ENCODE data around the gene MRTFA.
"Not testable (repeated sequence)": the region's sequence is repeated elsewhere in the genome, so short reads cannot be mapped to it uniquely, and the experiment has no call there.

MRTFA gene

DNA sequence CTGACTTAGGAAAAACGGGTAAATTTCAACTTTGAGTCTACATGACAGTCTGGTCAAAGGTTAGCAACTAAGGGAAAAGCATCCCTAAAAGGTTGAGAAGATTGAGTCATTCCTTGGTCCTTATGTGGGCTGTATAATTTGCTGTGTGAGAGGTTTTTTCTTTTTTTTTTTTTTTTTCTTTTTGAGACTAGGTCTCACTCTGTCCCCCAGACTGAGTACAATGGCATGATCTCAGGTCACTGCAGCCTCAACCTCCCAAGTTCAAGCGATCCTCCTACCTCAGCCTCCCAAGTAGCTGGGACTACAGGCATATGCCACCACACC lies 101.4 kb downstream of the MRTFA start:
- DNase-seq (ENCODE audit: low spot score) = no peak
- TF ChIP-seq, protein P1, sequence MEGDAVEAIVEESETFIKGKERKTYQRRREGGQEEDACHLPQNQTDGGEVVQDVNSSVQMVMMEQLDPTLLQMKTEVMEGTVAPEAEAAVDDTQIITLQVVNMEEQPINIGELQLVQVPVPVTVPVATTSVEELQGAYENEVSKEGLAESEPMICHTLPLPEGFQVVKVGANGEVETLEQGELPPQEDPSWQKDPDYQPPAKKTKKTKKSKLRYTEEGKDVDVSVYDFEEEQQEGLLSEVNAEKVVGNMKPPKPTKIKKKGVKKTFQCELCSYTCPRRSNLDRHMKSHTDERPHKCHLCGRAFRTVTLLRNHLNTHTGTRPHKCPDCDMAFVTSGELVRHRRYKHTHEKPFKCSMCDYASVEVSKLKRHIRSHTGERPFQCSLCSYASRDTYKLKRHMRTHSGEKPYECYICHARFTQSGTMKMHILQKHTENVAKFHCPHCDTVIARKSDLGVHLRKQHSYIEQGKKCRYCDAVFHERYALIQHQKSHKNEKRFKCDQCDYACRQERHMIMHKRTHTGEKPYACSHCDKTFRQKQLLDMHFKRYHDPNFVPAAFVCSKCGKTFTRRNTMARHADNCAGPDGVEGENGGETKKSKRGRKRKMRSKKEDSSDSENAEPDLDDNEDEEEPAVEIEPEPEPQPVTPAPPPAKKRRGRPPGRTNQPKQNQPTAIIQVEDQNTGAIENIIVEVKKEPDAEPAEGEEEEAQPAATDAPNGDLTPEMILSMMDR (IDR thresholded peaks at IDR 0.05; ENCODE audit: extremely low read depth, missing control alignments) = no peak

DNA sequence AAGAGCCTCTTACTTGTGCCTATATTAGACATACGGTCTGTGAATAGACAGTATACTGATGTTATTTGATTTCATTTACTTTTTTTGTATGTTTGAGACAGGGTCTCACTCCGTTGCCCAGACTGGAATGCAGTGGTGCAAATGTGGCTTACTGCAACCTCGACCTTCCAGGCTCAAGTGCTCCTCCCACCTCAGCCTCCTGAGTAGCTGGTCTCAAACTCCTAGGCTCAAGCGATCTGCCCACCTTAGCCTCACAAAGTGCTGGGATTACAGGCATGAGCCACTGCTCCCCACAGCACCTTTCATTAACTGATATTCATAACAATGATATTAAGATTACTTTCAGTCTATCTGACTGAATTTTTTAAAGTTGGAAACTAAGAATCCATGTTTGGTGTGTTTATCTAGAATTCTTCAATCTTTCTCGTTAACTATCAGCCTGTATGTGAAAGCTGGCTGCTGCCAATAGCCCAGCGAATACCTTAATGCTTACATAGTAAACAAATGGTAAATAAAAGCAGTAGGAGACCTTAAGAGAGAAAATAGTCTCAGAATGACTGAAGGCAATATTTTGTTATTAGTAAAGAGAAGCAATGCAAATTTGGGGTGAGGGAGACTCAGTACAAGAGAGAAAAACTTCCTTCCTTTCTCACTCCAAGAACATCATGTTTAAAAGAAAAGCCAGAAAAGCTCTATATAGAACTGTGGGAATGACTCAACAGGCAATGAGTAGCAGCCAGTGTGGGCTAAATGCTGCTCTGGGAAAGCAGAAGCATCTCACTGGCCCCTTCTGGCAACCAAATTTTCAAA lies 101.9 kb downstream of the MRTFA start:
- DNase-seq (ENCODE audit: low spot score) = peak; percentile 46

DNA sequence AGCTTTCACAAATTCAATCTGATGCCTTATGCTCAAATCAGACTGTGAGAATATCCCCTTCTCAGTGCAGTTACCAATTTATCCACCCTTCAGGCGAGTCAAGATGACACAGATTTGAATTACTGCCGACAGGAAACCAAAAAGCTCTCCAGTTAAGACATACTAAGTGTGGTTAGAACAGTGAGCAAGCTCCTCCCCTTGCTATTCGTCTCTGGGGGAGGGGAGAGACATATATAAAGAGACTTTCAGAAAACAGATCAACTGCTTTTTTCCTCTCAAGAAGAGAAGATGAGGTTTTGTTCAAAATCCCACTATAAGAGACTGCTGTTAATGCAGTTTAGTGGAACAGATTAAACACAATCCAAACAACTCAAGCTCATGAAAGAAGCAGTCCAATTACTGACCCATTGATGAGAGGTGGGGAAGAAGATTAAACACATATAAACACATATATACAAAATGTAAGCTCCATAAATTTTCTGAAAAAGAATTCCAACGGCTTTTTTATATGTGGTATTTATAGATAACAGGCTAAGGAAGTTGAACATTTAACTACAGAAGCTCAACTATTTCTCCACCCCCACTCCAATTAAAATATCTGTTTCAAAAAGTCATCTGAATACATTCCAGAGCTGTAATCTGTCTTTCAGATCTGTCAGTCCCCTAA lies 102.7 kb downstream of the MRTFA start:
- TF ChIP-seq, protein P1 (IDR thresholded peaks at IDR 0.05; ENCODE audit: extremely low read depth, missing control alignments) = no peak
- peak; percentile 81 for DNase-seq (ENCODE audit: low spot score)

More for the DNA sequence above, 101.9 kb downstream of the MRTFA start:
- TF ChIP-seq, protein P1 (IDR thresholded peaks at IDR 0.05; ENCODE audit: extremely low read depth, missing control alignments) = no peak

DNA sequence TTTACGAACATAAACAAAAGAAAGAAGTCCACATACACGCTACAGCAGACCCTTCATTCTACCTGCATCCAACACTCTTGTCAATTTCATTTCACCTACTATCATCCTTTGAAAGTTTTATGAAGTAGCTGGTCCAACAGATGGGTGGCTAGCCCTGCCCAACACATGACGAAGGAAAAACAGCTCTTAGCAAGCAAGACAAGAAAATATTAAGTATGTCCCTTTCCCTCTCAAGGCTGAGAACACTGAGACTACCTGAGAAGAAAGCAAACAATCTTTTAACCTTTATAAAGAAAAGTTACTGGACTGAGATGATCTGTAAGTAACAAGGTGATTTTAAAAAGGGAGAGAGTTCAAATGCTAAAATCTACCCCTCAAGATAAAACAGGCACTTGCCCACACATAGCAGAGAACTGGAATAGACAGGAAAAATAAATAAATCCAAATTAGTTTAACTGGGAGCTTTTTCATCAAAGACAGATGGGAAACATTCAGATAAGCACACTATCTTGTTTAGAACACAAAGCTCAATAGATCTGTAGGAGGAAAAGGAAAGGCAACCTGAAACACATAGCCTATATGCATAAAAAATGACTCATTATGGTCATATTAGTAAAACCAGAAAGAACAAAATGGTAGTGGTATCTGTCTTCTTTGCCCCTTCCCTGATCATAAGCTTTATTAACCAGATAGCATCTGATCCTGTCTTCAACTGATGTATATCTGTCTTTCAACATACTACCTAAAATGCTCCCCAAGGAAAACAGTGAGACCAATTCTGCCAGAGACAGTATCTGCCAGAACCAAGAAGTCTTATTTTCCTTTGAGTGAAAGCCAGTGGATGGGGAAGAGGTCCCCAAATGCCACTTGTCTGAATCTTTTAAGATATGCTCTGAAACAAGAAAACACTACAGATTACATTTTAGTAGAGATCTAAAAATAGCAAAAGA lies 104.3 kb downstream of the MRTFA start:
- TF ChIP-seq, protein P1 (IDR thresholded peaks at IDR 0.05; ENCODE audit: extremely low read depth, missing control alignments) = no peak
- DNase-seq (ENCODE audit: low spot score) = no peak

DNA sequence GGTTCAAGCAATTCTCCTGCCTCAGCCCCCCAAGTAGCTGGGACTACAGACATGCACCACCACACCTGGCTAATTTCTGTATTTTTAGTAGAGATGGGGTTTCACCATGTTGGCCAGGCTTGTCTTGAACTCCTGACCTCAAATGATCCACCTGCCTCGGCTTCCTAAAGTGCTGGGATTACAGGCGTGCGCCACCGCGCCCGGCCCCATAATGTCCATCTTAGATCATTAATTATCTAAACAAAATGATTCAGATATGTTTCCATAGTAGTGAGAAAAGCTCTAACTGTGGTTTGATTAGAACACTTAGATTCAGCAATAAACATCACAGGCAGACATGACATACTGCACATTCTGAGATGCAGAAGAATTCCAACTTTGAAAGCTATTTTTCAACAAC lies 106.1 kb downstream of the MRTFA start:
- not testable (repeated sequence) for DNase-seq (ENCODE audit: low spot score)

DNA sequence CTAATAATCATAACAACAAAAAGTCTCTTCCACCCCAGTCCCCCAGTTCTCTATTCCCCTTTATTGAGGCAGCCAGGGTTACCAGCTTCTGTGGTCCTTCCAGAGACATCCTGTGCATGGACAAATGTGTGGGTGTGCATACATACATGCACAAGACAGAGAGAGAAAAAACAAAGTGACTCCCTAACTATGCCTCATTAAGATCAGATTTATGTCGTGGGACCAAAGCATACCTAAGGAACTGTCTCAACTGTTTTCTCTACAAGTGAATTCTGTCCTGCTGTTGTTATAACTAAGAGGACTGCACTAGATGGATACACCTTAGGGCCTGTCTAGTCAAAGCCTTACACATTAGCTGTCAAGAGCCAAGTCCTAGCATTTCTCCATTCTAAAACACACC lies 106.7 kb downstream of the MRTFA start:
- TF ChIP-seq, protein P1 (IDR thresholded peaks at IDR 0.05; ENCODE audit: extremely low read depth, missing control alignments) = no peak
- no peak for DNase-seq (ENCODE audit: low spot score)

DNA sequence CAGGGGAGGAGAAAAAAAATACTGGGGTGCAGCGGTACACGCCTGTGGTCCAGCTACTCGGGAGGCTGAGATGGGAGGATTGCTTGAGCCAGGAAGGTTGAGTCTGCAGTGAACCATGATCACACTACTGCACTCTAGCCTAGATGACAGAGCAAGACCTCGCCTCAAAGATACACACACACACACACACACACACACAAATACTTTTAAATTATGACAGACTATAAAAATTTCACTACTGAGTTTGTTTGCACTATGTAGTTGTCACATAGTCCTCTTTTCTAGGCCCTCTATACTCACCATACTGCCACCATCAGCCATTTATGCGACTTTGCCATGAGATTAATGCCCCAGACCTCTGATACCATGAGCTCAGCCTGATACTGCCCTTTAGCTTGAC lies 109.6 kb downstream of the MRTFA start:
- no peak for DNase-seq (ENCODE audit: low spot score)
- TF ChIP-seq, protein P1 (IDR thresholded peaks at IDR 0.05; ENCODE audit: extremely low read depth, missing control alignments) = no peak

Measured in GM20000 (cell line).